ENCODE data around the gene TLX1.

TLX1 gene

GRCh38 chr10:101112799-101113594 lies 18.1 kb upstream of the TLX1 start:
- no peak for DNase-seq

GRCh38 chr10:101113890-101114403 lies 17.2 kb upstream of the TLX1 start:
- DNase-seq = no peak

- no peak for DNase-seq
Measured at GRCh38 chr10:101114646-101115045, 16.5 kb upstream of the TLX1 start.

GRCh38 chr10:101116754-101117153 lies 14.3 kb upstream of the TLX1 start:
- DNase-seq = no peak

GRCh38 chr10:101118031-101118430 lies 13.1 kb upstream of the TLX1 start:
- no peak for DNase-seq

- no peak for DNase-seq
Measured at GRCh38 chr10:101120520-101120883, 10.6 kb upstream of the TLX1 start.

- no peak for DNase-seq
Measured at GRCh38 chr10:101120884-101121653, 10.0 kb upstream of the TLX1 start.

- DNase-seq = no peak
Measured at GRCh38 chr10:101121654-101122031, 9.5 kb upstream of the TLX1 start.

GRCh38 chr10:101122270-101123084 lies 8.6 kb upstream of the TLX1 start:
- DNase-seq = no peak

GRCh38 chr10:101123085-101123814 lies 7.8 kb upstream of the TLX1 start:
- no peak for DNase-seq

- DNase-seq = no peak
Measured at GRCh38 chr10:101123815-101124617, 7.1 kb upstream of the TLX1 start.

GRCh38 chr10:101124933-101125332 lies 6.2 kb upstream of the TLX1 start:
- no peak for DNase-seq

- DNase-seq = no peak
Measured at GRCh38 chr10:101126684-101127628, 4.1 kb upstream of the TLX1 start.

GRCh38 chr10:101130141-101130540 lies 959 bp upstream of the TLX1 start:
- DNase-seq = no peak

- DNase-seq = no peak
Measured at GRCh38 chr10:101131962-101132635, 999 bp downstream of the TLX1 start.

- DNase-seq = no peak
Measured at GRCh38 chr10:101132636-101133473, 1.8 kb downstream of the TLX1 start.

GRCh38 chr10:101133489-101134298 lies 2.6 kb downstream of the TLX1 start:
- no peak for DNase-seq
